Lower lobe of right lung (tissue), 2 donors: ENCODE results near the gene ZNF236. TPM values are rescaled to one million over a fixed set of nuclear protein-coding genes. Genes with fewer than 3 reads are reported as not detected.
"Not testable (repeated sequence)": the region's sequence is repeated elsewhere in the genome, so short reads cannot be mapped to it uniquely, and the experiment has no call there.

Experiments
- ATAC-seq, 2 donors: fragments of 200-7000 bp; cut with Tn5 transposase; one replicate each; pipeline ENCODE4 v1.9.1; 2020 to 2022; ENCODE audit warnings: mild to moderate bottlenecking in 2 of 2, moderate library complexity in 2 of 2
- DNase-seq: peaks from one replicate; pipeline ENCODE4 v3.0.0-alpha.2; 2020
- H3K27ac ChIP-seq: fragments of 200-600 bp; one replicate; pipeline ENCODE4 v1.8.0; 2022
- H3K27me3 ChIP-seq: fragments of 200-600 bp; one replicate; pipeline ENCODE4 v1.8.0; 2022; ENCODE audit warnings: low read depth
- H3K36me3 ChIP-seq: fragments of 200-600 bp; one replicate; pipeline ENCODE4 v1.8.0; 2022; ENCODE audit warnings: mild to moderate bottlenecking
- H3K4me1 ChIP-seq: fragments of 200-600 bp; one replicate; pipeline ENCODE4 v1.8.0; 2022
- H3K4me3 ChIP-seq: fragments of 200-600 bp; one replicate; pipeline ENCODE4 v1.8.0; 2022; ENCODE audit warnings: mild to moderate bottlenecking
- H3K9me3 ChIP-seq: fragments of 200-600 bp; one replicate; pipeline ENCODE4 v1.8.0; 2022
- intact Hi-C: fragments of 100-400 bp; cut with DNase I; formaldehyde crosslinking; loops from one replicate; pipeline ENCODE4 v1.11.0; 2022
- total RNA-seq: library from RNA; stranded (reverse); fragmentation: NEBNext Ultra II Directional; extraction: Animal tissue kit (Norgen Biotek cat#: 25700); gene quantifications from one replicate; pipeline ENCODE4 v1.2.1, GENCODE V29; 2021
- TF ChIP-seq, protein P1 (sequence below): fragments of 200-600 bp; IDR thresholded peaks from one replicate; pipeline ENCODE4 v1.8.0; 2022; ENCODE audit warnings: antibody characterized with exemption, mild to moderate bottlenecking
- donor health status: DM: no; HTN: yes; CAD: no; lungs with severe emphysema.

ZNF236 gene
- total RNA-seq, 1 donor from 2014 or later: 18.0 TPM

DNA sequence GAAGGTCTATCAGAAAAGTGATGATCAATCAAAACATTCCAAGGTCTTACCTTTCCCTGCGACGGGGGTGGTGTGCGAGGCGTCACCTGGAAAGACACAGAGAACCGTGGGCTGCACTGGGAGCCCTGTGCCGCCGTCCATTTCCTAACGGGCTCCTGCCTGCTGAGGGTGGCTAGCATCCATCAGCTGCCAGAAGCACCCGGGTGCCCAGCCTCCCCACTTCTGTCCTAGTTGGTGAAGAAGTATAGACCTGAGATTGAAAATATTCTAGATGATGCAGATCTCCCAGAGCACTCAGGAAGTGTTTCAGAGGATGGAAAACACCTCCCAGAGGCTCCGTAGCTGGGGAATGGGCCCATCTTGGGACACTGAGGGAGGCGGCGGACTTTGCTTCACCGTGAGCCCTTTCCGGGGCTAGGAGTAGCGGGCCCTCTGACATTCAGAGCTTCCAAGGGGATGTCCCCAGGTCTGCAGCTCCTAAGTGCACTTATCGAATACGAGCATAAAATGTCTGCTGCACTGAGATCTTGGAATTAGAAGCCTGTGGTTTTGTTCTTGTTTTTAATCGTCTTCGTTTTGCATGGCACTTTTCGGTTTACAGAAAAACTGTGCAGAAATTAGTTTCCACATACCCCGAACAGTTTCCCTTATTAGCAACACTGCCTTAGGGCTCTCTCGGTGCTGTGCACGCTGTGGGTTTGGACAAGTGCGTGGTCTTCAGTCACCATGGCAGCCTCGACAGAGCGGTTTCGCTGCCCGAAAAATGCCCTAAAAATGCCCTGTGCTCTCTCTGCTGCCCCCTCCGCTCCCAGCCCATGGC lies 166.7 kb downstream of the ZNF236 start:
- intact Hi-C loops: no loop called here
- DNase-seq (no peak), ATAC-seq (no peak)

DNA sequence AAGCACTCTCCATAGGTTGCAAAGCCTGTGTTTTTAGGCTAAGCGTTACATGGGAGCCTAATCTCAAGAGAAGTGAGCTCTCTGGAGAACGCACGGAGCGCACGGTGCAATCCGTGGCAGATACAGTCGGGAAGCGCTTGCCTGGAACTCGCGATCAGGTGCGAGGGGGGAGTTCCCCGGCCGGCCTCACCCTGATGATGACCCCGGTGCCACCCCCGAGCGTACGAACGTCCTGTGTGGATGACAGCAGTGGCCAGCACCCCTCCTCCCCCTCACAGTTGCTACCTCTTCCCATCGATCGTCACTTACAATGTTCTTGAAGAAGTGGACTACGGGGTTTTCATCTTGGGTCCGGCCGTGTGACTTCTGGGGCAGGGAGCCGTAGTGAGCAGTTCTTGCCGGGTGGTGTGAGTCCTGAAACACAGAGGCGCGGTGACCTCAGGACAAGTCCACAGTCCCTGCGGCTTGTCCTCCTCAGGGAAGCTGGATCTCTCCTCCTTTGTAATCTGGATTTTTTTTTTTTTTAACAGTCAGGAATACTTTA lies 167.4 kb downstream of the ZNF236 start:
- no peak overlapping the region for H3K27ac ChIP-seq
- intact Hi-C loops: no loop called here
- ATAC-seq: no peak

More for the DNA sequence above, 166.7 kb downstream of the ZNF236 start:
- Histone ChIP-seq H3K9me3 (no peaks in the 10 kb centered on the region), H3K27ac (no peak overlapping the region), H3K4me1 (peaks cover 3% of the 10 kb centered on the region), H3K4me3 (no peak overlapping the region), H3K27me3 (no peaks in the 10 kb centered on the region), H3K36me3 (no peaks in the 10 kb centered on the region)
- TF ChIP-seq, protein P1, sequence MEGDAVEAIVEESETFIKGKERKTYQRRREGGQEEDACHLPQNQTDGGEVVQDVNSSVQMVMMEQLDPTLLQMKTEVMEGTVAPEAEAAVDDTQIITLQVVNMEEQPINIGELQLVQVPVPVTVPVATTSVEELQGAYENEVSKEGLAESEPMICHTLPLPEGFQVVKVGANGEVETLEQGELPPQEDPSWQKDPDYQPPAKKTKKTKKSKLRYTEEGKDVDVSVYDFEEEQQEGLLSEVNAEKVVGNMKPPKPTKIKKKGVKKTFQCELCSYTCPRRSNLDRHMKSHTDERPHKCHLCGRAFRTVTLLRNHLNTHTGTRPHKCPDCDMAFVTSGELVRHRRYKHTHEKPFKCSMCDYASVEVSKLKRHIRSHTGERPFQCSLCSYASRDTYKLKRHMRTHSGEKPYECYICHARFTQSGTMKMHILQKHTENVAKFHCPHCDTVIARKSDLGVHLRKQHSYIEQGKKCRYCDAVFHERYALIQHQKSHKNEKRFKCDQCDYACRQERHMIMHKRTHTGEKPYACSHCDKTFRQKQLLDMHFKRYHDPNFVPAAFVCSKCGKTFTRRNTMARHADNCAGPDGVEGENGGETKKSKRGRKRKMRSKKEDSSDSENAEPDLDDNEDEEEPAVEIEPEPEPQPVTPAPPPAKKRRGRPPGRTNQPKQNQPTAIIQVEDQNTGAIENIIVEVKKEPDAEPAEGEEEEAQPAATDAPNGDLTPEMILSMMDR: no peak

GRCh38 chr18:76990343-76991020 lies 168.1 kb downstream of the ZNF236 start:
- H3K27ac ChIP-seq, H3K36me3 ChIP-seq, H3K9me3 ChIP-seq, H3K4me3 ChIP-seq, intact Hi-C loops, H3K4me1 ChIP-seq, ATAC-seq, DNase-seq, H3K27me3 ChIP-seq: not testable (repeated sequence)

More for the DNA sequence above, 167.4 kb downstream of the ZNF236 start:
- Histone ChIP-seq H3K4me3 (no peak overlapping the region), H3K4me1 (peaks cover 3% of the 10 kb centered on the region), H3K36me3 (no peaks in the 10 kb centered on the region), H3K27me3 (no peaks in the 10 kb centered on the region), H3K9me3 (no peaks in the 10 kb centered on the region)
- no peak for DNase-seq
- TF ChIP-seq, protein P1: no peak

DNA sequence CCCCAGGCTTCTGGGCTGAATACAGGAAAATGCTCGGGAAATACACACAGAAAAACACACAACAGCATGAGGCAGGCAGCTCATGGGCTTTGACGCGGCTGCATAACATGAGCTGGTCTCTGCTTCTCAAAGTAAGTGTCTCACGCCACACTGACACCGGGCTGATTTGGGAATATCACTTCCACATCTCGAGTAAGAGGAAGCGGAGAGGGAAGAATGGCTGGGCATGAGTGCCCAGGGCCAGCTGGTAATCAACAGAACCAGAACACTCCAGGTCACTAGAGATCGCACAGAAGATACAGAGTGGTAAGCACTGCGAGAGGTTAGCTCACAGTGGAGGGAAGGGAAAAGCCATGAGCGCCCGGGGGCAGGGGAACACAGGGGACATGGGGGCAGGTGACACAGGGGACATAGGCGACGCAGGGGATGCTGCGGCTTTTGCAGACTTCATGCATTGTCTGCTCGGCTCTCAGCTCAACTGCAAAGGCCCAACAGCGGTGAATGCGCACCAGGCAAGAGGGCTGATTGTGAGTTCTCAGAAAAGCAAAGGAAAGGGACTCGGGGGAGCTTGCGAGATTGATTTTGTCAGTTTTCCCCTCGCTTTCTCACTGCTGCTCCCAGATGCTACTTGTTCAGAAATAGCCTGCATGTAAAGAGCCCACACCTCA lies 168.8 kb downstream of the ZNF236 start:
- Histone ChIP-seq H3K9me3 (no peaks in the 10 kb centered on the region), H3K36me3 (no peaks in the 10 kb centered on the region), H3K27ac (no peak overlapping the region), H3K4me3 (no peak overlapping the region), H3K27me3 (no peaks in the 10 kb centered on the region), H3K4me1 (peaks cover 3% of the 10 kb centered on the region)
- intact Hi-C loops: no loop called here
- ATAC-seq (no peak), DNase-seq (no peak)
- TF ChIP-seq, protein P1: no peak

- H3K36me3 ChIP-seq: no peaks in the 10 kb centered on the region
- TF ChIP-seq, protein P1: no peak
- H3K9me3 ChIP-seq: no peaks in the 10 kb centered on the region
- no peaks in the 10 kb centered on the region for H3K27me3 ChIP-seq
- no peak overlapping the region for H3K27ac ChIP-seq
- H3K4me1 ChIP-seq: peaks cover under 1% of the 10 kb centered on the region
- peak; percentile 33 for DNase-seq
- ATAC-seq: no peak
- no peak overlapping the region for H3K4me3 ChIP-seq
- intact Hi-C loops: no loop called here
Measured at GRCh38 chr18:76992226-76993084, 170.1 kb downstream of the ZNF236 start.
